ENCODE results near the gene LRRIQ4.

The LRRIQ4 gene

DNA sequence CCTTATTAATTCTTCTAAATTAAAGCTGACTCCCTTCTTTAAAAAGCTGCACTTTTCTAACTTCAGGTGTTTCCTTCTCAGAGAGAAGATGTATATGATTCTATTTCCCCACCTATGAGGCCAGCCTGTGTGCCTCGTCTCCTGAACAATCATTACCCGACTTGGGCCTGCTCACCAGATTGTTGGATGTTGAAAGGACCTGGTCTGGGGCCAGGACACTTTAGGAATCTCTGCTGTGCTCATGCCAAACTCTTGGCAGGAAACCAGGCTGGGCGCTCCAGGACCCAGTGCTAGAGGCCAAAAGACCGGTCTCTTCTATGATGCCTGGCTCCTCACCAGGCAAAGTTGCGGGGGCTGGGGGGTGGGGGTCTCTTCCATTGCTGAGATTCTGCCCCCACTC lies 74.0 kb downstream of the LRRIQ4 start:
- Histone ChIP-seq H4K20me1 (ENCODE audit: insufficient read depth, low read length) (no peaks in the 10 kb centered on the region), H3K36me3 (ENCODE audit: insufficient read depth, low read length) (no peaks in the 10 kb centered on the region), H2AFZ (ENCODE audit: low read length) (peak overlapping the region; percentile 0; the same call in 1 of the 2 replicates), H3K27me3 (ENCODE audit: insufficient read depth, low read length) (no peaks in the 10 kb centered on the region), H3K9me3 (ENCODE audit: low read length) (no peaks in the 10 kb centered on the region), H3K9me2 (ENCODE audit: low read depth, low read length) (no peaks in the 10 kb centered on the region), H3K4me2 (ENCODE audit: low read length) (no peak overlapping the region), H3F3A (ENCODE audit: insufficient read depth, low read length) (no peaks in the 10 kb centered on the region), H3K4me1 (ENCODE audit: insufficient read depth, low read length, severe bottlenecking) (peaks cover 11% of the 10 kb centered on the region), H3K9ac (ENCODE audit: low read length) (no peak overlapping the region), H3K79me2 (ENCODE audit: insufficient read depth, low read length) (no peaks in the 10 kb centered on the region), H3K27ac (ENCODE audit: low read depth, low read length, poor library complexity, severe bottlenecking) (no peak overlapping the region), H3K4me3 (ENCODE audit: low read depth, low read length, poor library complexity, severe bottlenecking) (no peak overlapping the region)
- TF ChIP-seq EZH2 (IDR thresholded peaks at IDR 0.05; ENCODE audit: borderline replicate concordance, low read length) = no peak
- TF ChIP-seq, protein P1, sequence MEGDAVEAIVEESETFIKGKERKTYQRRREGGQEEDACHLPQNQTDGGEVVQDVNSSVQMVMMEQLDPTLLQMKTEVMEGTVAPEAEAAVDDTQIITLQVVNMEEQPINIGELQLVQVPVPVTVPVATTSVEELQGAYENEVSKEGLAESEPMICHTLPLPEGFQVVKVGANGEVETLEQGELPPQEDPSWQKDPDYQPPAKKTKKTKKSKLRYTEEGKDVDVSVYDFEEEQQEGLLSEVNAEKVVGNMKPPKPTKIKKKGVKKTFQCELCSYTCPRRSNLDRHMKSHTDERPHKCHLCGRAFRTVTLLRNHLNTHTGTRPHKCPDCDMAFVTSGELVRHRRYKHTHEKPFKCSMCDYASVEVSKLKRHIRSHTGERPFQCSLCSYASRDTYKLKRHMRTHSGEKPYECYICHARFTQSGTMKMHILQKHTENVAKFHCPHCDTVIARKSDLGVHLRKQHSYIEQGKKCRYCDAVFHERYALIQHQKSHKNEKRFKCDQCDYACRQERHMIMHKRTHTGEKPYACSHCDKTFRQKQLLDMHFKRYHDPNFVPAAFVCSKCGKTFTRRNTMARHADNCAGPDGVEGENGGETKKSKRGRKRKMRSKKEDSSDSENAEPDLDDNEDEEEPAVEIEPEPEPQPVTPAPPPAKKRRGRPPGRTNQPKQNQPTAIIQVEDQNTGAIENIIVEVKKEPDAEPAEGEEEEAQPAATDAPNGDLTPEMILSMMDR (IDR thresholded peaks at IDR 0.05; ENCODE audit: low read length) = no peak

Data from OCI-LY1 (cell line).